Dendritic cell treated with granulocyte-macrophage colony-stimulating factor and Interleukin-4, amounts not matched to agents 40 ng/mL and 50 ng/mL, for 4 days (primary cell): Measurements from ENCODE around the gene ACTN4.

Experiments used
- H3K27ac Mint-ChIP-seq: one replicate; pipeline ENCODE4 v1.8.0; 2022; ENCODE audit warnings: mild to moderate bottlenecking, mixed read lengths
- H3K27me3 Mint-ChIP-seq: one replicate; pipeline ENCODE4 v1.8.0; 2022; ENCODE audit warnings: mild to moderate bottlenecking, mixed read lengths
- H3K36me3 Mint-ChIP-seq: one replicate; pipeline ENCODE4 v1.8.0; 2022; ENCODE audit warnings: low read depth, mixed read lengths
- H3K4me1 Mint-ChIP-seq: one replicate; pipeline ENCODE4 v1.8.0; 2022; ENCODE audit warnings: low read depth, mixed read lengths
- H3K4me3 Mint-ChIP-seq: one replicate; pipeline ENCODE4 v1.8.0; 2022; ENCODE audit warnings: mild to moderate bottlenecking, moderate library complexity, mixed read lengths
- H3K9me3 Mint-ChIP-seq: one replicate; pipeline ENCODE4 v1.8.0; 2022; ENCODE audit warnings: mixed read lengths
- intact Hi-C: fragments of 100-400 bp; cut with micrococcal nuclease; formaldehyde crosslinking; loops from one replicate; pipeline ENCODE4 v1.15.0; 2022

The ACTN4 gene

GRCh38 chr19:38704488-38705026 is 57.1 kb downstream of the ACTN4 start:
- Mint-ChIP-seq H3K9me3 (no peaks in the 10 kb centered on the region), H3K4me1 (peaks cover 4% of the 10 kb centered on the region), H3K27ac (peak overlapping the region; percentile 16), H3K36me3 (peaks cover 100% of the 10 kb centered on the region), H3K4me3 (no peak overlapping the region), H3K27me3 (no peaks in the 10 kb centered on the region)
- intact Hi-C loops, result no loop called here

- Mint-ChIP-seq H3K4me1 (no peaks in the 10 kb centered on the region), H3K9me3 (no peaks in the 10 kb centered on the region), H3K27ac (no peak overlapping the region), H3K4me3 (no peak overlapping the region), H3K27me3 (no peaks in the 10 kb centered on the region), H3K36me3 (peaks cover 100% of the 10 kb centered on the region)
- intact Hi-C loops, result no loop called here
Measured at GRCh38 chr19:38705197-38706019, 58.0 kb downstream of the ACTN4 start.

GRCh38 chr19:38706792-38707511 is 59.5 kb downstream of the ACTN4 start:
- Mint-ChIP-seq H3K4me3 (no peak overlapping the region), H3K27ac (peak overlapping the region; percentile 8), H3K27me3 (no peaks in the 10 kb centered on the region), H3K9me3 (no peaks in the 10 kb centered on the region), H3K36me3 (peaks cover 100% of the 10 kb centered on the region), H3K4me1 (no peaks in the 10 kb centered on the region)
- intact Hi-C loops, result no loop called here

GRCh38 chr19:38707512-38708114 is 60.2 kb downstream of the ACTN4 start:
- H3K4me1 Mint-ChIP-seq, result no peaks in the 10 kb centered on the region

GRCh38 chr19:38708413-38709024 is 61.1 kb downstream of the ACTN4 start:
- no peaks in the 10 kb centered on the region for H3K9me3 Mint-ChIP-seq
- peaks cover 100% of the 10 kb centered on the region for H3K36me3 Mint-ChIP-seq
- intact Hi-C loops, result no loop called here
- no peaks in the 10 kb centered on the region for H3K27me3 Mint-ChIP-seq
- H3K27ac Mint-ChIP-seq, result no peak overlapping the region
- H3K4me3 Mint-ChIP-seq, result no peak overlapping the region
- H3K4me1 Mint-ChIP-seq, result no peaks in the 10 kb centered on the region

More at GRCh38 chr19:38707512-38708114, 60.2 kb downstream of the ACTN4 start:
- Mint-ChIP-seq H3K27ac (no peak overlapping the region), H3K36me3 (peaks cover 100% of the 10 kb centered on the region), H3K27me3 (no peaks in the 10 kb centered on the region), H3K4me3 (no peak overlapping the region), H3K9me3 (no peaks in the 10 kb centered on the region)
- intact Hi-C loops, result no loop called here

- H3K27me3 Mint-ChIP-seq, result no peaks in the 10 kb centered on the region
- no peaks in the 10 kb centered on the region for H3K9me3 Mint-ChIP-seq
- no peak overlapping the region for H3K4me3 Mint-ChIP-seq
- H3K4me1 Mint-ChIP-seq, result no peaks in the 10 kb centered on the region
- peaks cover 100% of the 10 kb centered on the region for H3K36me3 Mint-ChIP-seq
- intact Hi-C loops, result no loop called here
- peak overlapping the region; percentile 13 for H3K27ac Mint-ChIP-seq
Measured at GRCh38 chr19:38709119-38709518, 61.7 kb downstream of the ACTN4 start.

- Mint-ChIP-seq H3K27ac (peak overlapping the region; percentile 13), H3K36me3 (peaks cover 100% of the 10 kb centered on the region), H3K4me3 (no peak overlapping the region), H3K4me1 (no peaks in the 10 kb centered on the region), H3K27me3 (no peaks in the 10 kb centered on the region), H3K9me3 (no peaks in the 10 kb centered on the region)
- intact Hi-C loops, result no loop called here
Measured at GRCh38 chr19:38709671-38710415, 62.4 kb downstream of the ACTN4 start.

- intact Hi-C loops, result no loop called here
- Mint-ChIP-seq H3K9me3 (no peaks in the 10 kb centered on the region), H3K4me3 (no peak overlapping the region), H3K27ac (no peak overlapping the region), H3K36me3 (peaks cover 99% of the 10 kb centered on the region), H3K27me3 (no peaks in the 10 kb centered on the region), H3K4me1 (no peaks in the 10 kb centered on the region)
Measured at GRCh38 chr19:38710416-38710702, 62.9 kb downstream of the ACTN4 start.

GRCh38 chr19:38710928-38711725 is 63.7 kb downstream of the ACTN4 start:
- Mint-ChIP-seq H3K4me1 (no peaks in the 10 kb centered on the region), H3K27me3 (no peaks in the 10 kb centered on the region), H3K4me3 (no peak overlapping the region), H3K27ac (no peak overlapping the region), H3K9me3 (no peaks in the 10 kb centered on the region), H3K36me3 (peaks cover 99% of the 10 kb centered on the region)
- intact Hi-C loops, result no loop called here

- no peaks in the 10 kb centered on the region for H3K27me3 Mint-ChIP-seq
- H3K36me3 Mint-ChIP-seq, result peaks cover 99% of the 10 kb centered on the region
- no peak overlapping the region for H3K27ac Mint-ChIP-seq
- H3K4me3 Mint-ChIP-seq, result no peak overlapping the region
- no peaks in the 10 kb centered on the region for H3K9me3 Mint-ChIP-seq
- intact Hi-C loops, result no loop called here
- no peaks in the 10 kb centered on the region for H3K4me1 Mint-ChIP-seq
Measured at GRCh38 chr19:38711726-38712153, 64.3 kb downstream of the ACTN4 start.

GRCh38 chr19:38712161-38712748 is 64.8 kb downstream of the ACTN4 start:
- Mint-ChIP-seq H3K4me3 (no peak overlapping the region), H3K36me3 (peaks cover 99% of the 10 kb centered on the region), H3K9me3 (no peaks in the 10 kb centered on the region), H3K27me3 (no peaks in the 10 kb centered on the region), H3K4me1 (no peaks in the 10 kb centered on the region), H3K27ac (no peak overlapping the region)
- intact Hi-C loops, result no loop called here

GRCh38 chr19:38713227-38713649 is 65.8 kb downstream of the ACTN4 start:
- Mint-ChIP-seq H3K9me3 (no peaks in the 10 kb centered on the region), H3K36me3 (peaks cover 99% of the 10 kb centered on the region), H3K4me3 (no peak overlapping the region), H3K27ac (no peak overlapping the region), H3K4me1 (no peaks in the 10 kb centered on the region), H3K27me3 (no peaks in the 10 kb centered on the region)
- intact Hi-C loops, result no loop called here
